CD14-positive monocyte (primary cell): Measurements from ENCODE around the gene TSPAN12. TPM values are rescaled to one million over a fixed set of nuclear protein-coding genes. Genes with fewer than 3 reads are reported as not detected.

Experiments
- DNase-seq, 3 donors: peaks; one replicate each; pipeline ENCODE4 v3.0.0-alpha.2; 2011 to 2022
- H2AFZ ChIP-seq: 2 replicates; pipeline ENCODE4 v1.6.0; 2012; ENCODE audit warnings: mild to moderate bottlenecking, low read depth, low read length, inconsistent platforms; ENCODE audit not compliant: insufficient read depth, poor library complexity, severe bottlenecking
- H3K27ac ChIP-seq, 2 donors: 1 replicate in 1 of 2; 2 replicates in 1 of 2; pipeline ENCODE4 v1.5.1; 2012 to 2013; ENCODE audit warnings: low read length in 2 of 2, control low read depth in 1 of 2, inconsistent platforms in 1 of 2, low read depth in 1 of 2, mild to moderate bottlenecking in 1 of 2
- H3K27me3 ChIP-seq, 2 donors: one replicate each; pipeline versions ENCODE4 v1.6.0 to v1.6.1; 2011 to 2013; ENCODE audit warnings: low read length in 2 of 2; ENCODE audit not compliant: control insufficient read depth in 2 of 2, insufficient read depth in 2 of 2
- H3K36me3 ChIP-seq, 2 donors: replicated peaks in 1 of 2; 1 replicate in 1 of 2; 2 replicates in 1 of 2; pipeline versions ENCODE4 v1.5.1 to v1.6.1; 2012 to 2013; ENCODE audit warnings: low read length in 2 of 2, control low read depth in 1 of 2, inconsistent platforms in 1 of 2, mild to moderate bottlenecking in 1 of 2; ENCODE audit not compliant: insufficient read depth in 2 of 2, control insufficient read depth in 1 of 2
- H3K4me1 ChIP-seq, 2 donors: 1 replicate in 1 of 2; 2 replicates in 1 of 2; pipeline versions ENCODE4 v1.5.1 to v1.6.1; 2012 to 2013; ENCODE audit warnings: low read length in 2 of 2, control low read depth in 1 of 2, inconsistent platforms in 1 of 2, mild to moderate bottlenecking in 1 of 2, moderate library complexity in 1 of 2; ENCODE audit not compliant: insufficient read depth in 2 of 2, control insufficient read depth in 1 of 2
- H3K4me2 ChIP-seq: replicated peaks from 2 replicates; pipeline ENCODE3; 2012; ENCODE audit warnings: low read length, moderate library complexity, mild to moderate bottlenecking; ENCODE audit not compliant: poor library complexity, severe bottlenecking; ENCODE audit errors: extremely low read depth
- H3K4me3 ChIP-seq, 3 experiments: fragments of 200-600 bp in 1 of 3; sonication (generic) in 1 of 3; replicated peaks in 1 of 3; 1 replicate in 2 of 3; 2 replicates in 1 of 3; pipeline ENCODE4 v1.5.1; 2011 to 2013; ENCODE audit warnings: low read length in 3 of 3, mild to moderate bottlenecking in 3 of 3, control low read depth in 2 of 3, low read depth in 2 of 3, inconsistent platforms in 1 of 3, moderate library complexity in 1 of 3
- H3K79me2 ChIP-seq: 2 replicates; pipeline ENCODE4 v1.6.0; 2012; ENCODE audit warnings: mild to moderate bottlenecking, control low read depth, inconsistent platforms, low read length, moderate library complexity; ENCODE audit not compliant: insufficient read depth
- H3K9ac ChIP-seq: 2 replicates; pipeline ENCODE4 v1.6.0; 2017; ENCODE audit warnings: low read length, mild to moderate bottlenecking; ENCODE audit not compliant: insufficient read depth, poor library complexity, severe bottlenecking
- H3K9me3 ChIP-seq, 2 donors: replicated peaks in 1 of 2; 1 replicate in 1 of 2; 2 replicates in 1 of 2; pipeline versions ENCODE4 v1.5.1 to v1.6.1; 2012 to 2013; ENCODE audit warnings: low read length in 2 of 2, control low read depth in 1 of 2; ENCODE audit not compliant: control insufficient read depth in 1 of 2, insufficient read depth in 1 of 2
- H4K20me1 ChIP-seq: 2 replicates; pipeline ENCODE4 v1.6.0; 2012; ENCODE audit warnings: mild to moderate bottlenecking, low read length, control low read depth, moderate library complexity; ENCODE audit not compliant: insufficient read depth
- H3K27ac Mint-ChIP-seq, 7 donors: one replicate each; pipeline ENCODE4 v1.8.0; 2020; ENCODE audit warnings: mild to moderate bottlenecking in 7 of 7, mixed read lengths in 7 of 7, moderate library complexity in 6 of 7, inconsistent platforms in 2 of 7
- H3K27me3 Mint-ChIP-seq, 3 donors: one replicate each; pipeline ENCODE4 v1.8.0; 2021 to 2022; ENCODE audit warnings: low read depth in 3 of 3, mild to moderate bottlenecking in 3 of 3, mixed read lengths in 3 of 3, moderate library complexity in 3 of 3, inconsistent platforms in 1 of 3
- H3K36me3 Mint-ChIP-seq, 2 donors: one replicate each; pipeline ENCODE4 v1.8.0; 2020; ENCODE audit warnings: mixed read lengths in 2 of 2, inconsistent platforms in 1 of 2, mild to moderate bottlenecking in 1 of 2
- H3K4me1 Mint-ChIP-seq: one replicate; pipeline ENCODE4 v1.8.0; 2020; ENCODE audit warnings: mild to moderate bottlenecking, mixed read lengths
- H3K4me3 Mint-ChIP-seq, 2 donors: one replicate each; pipeline ENCODE4 v1.8.0; 2020; ENCODE audit warnings: mild to moderate bottlenecking in 2 of 2, mixed read lengths in 2 of 2, moderate library complexity in 1 of 2
- H3K9me3 Mint-ChIP-seq, 7 donors: one replicate each; pipeline ENCODE4 v1.8.0; 2020 to 2022; ENCODE audit warnings: mixed read lengths in 7 of 7, mild to moderate bottlenecking in 6 of 7, moderate library complexity in 6 of 7, inconsistent platforms in 2 of 7
- CTCF ChIP-seq: fragments of 200-600 bp; IDR thresholded peaks from one replicate; pipeline ENCODE4 v1.8.0; 2022; ENCODE audit warnings: antibody characterized with exemption, mild to moderate bottlenecking
- WGBS: methylation state at CpG from one replicate; pipeline ENCODE4 v1.1.5; 2013; ENCODE audit warnings: missing lambda C conversion rate; ENCODE audit not compliant: insufficient coverage; 5-methylcytosine and 5-hydroxymethylcytosine counted together
- intact Hi-C, 2 donors: fragments of 100-400 bp; cut with micrococcal nuclease; formaldehyde crosslinking; loops; one replicate each; pipeline versions ENCODE4 v1.15.0 to v1.15.1; 2023
- polyA plus RNA-seq, 3 donors: library from polyadenylated mRNA; depleted of rRNA in 1 of 3; unstranded in 2 of 3; stranded (reverse) in 1 of 3; fragments of 300-500 nt in 2 of 3; fragments of >200 nt in 1 of 3; fragmentation: Illumina TruSeq in 2 of 3; gene quantifications; 1 replicate in 2 of 3; 2 replicates in 1 of 3; pipeline ENCODE4 v1.2.3, GENCODE V29; 2012 to 2021

The TSPAN12 gene
- polyA plus RNA-seq, 3 donors = not detected

DNA sequence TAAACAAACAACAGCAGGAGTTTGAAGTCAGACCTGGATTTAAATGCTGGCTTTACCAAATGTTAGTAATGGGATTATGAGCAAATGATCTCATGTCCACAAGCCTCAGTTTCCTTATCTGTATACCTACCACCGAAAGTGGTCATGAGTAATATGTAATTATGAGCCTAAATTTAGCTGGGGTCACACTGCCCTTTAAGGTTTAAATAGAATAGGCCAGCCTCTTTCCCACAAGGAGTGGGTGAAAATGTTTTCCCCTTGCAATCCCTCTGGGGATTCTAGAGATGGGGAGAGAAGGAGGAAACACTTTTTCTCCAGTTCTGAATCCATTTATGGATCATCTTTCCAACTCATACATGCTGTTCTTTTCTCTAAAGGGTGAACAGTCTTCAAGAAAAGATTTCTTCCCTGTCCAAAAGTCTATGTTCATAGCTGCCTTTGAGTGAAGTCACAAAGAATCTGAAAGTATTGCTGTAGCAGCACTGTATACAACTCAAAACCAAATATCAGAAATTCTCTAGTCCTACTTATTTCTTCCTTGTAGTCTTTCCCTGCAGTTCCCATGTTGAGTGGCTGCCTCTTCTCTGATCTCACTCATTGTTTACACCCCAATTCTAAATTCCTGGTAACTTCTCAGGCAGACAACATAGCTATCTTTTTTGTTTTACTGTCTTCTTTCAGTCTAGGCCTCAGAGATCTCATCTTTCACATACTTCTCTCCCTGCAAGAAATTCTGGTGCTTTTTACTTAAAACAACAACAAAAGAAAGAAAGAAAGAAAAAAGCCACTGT, 7.4 kb upstream of the TSPAN12 start:
- intact Hi-C loops = no loop called here
- WGBS = no CpG with 5 or more reads among the region's 1 CpG
- no peak overlapping the region for H3K27ac Mint-ChIP-seq
- TF ChIP-seq CTCF = no peak
- Histone ChIP-seq H2AFZ (no peak overlapping the region), H3K79me2 (no peaks in the 10 kb centered on the region), H3K27me3 (peaks cover 0 to 12% of the 10 kb centered on the region in 2 donors), H3K36me3 (no peaks in the 10 kb centered on the region), H3K4me3 (no peak overlapping the region), H3K4me1 (no peaks in the 10 kb centered on the region), H3K9me3 (no peaks in the 10 kb centered on the region), H3K27ac (no peak overlapping the region), H3K9ac (no peak overlapping the region), H4K20me1 (no peaks in the 10 kb centered on the region), H3K4me2 (no peak overlapping the region)
- H3K4me3 Mint-ChIP-seq = no peak overlapping the region
- H3K4me1 Mint-ChIP-seq = no peaks in the 10 kb centered on the region
- no peaks in the 10 kb centered on the region for H3K36me3 Mint-ChIP-seq
- DNase-seq = no peak
- peaks cover 0 to 6% (median 0%) of the 10 kb centered on the region in 7 donors for H3K9me3 Mint-ChIP-seq
- peaks cover 5 to 12% (median 12%) of the 10 kb centered on the region in 3 donors for H3K27me3 Mint-ChIP-seq

- no peak for DNase-seq
- Histone ChIP-seq H3K36me3 (no peaks in the 10 kb centered on the region), H3K4me3 (no peak overlapping the region), H2AFZ (no peak overlapping the region), H3K27ac (no peak overlapping the region), H3K27me3 (peaks cover 8 to 23% of the 10 kb centered on the region in 2 donors), H3K79me2 (no peaks in the 10 kb centered on the region), H4K20me1 (no peaks in the 10 kb centered on the region), H3K9me3 (no peaks in the 10 kb centered on the region), H3K9ac (no peak overlapping the region), H3K4me2 (no peak overlapping the region), H3K4me1 (no peaks in the 10 kb centered on the region)
- 85% methylated on average over 3 of the region's 6 CpGs for WGBS
- Mint-ChIP-seq H3K36me3 (no peaks in the 10 kb centered on the region), H3K27ac (no peak overlapping the region), H3K27me3 (peaks cover 5 to 20% (median 18%) of the 10 kb centered on the region in 3 donors), H3K9me3 (peaks cover 0 to 6% (median 0%) of the 10 kb centered on the region in 7 donors), H3K4me1 (no peaks in the 10 kb centered on the region), H3K4me3 (no peak overlapping the region)
- no peak for TF ChIP-seq CTCF
- intact Hi-C loops = no loop called here
Measured at GRCh38 chr7:120864141-120864900, 6.4 kb upstream of the TSPAN12 start.
